WTC11 (cell line): ENCODE measurements around the gene TNFRSF19.

Source experiments
- NFYB ChIP-seq: sonication (generic); formaldehyde crosslinking; conservative IDR thresholded peaks from 2 replicates; pipeline ENCODE4 v1.8.0; 2022; ENCODE audit warnings: low read depth, missing genetic modification reagents
- TF ChIP-seq, protein P1 (sequence below): sonication (generic); formaldehyde crosslinking; conservative IDR thresholded peaks from 2 replicates; pipeline ENCODE4 v1.8.1; 2022; ENCODE audit warnings: mild to moderate bottlenecking, missing genetic modification reagents
- TF ChIP-seq, protein P2 (sequence below): fragments of 200-600 bp; IDR thresholded peaks from 2 replicates; pipeline ENCODE4 v1.8.0; 2022; ENCODE audit warnings: antibody characterized with exemption

DNA sequence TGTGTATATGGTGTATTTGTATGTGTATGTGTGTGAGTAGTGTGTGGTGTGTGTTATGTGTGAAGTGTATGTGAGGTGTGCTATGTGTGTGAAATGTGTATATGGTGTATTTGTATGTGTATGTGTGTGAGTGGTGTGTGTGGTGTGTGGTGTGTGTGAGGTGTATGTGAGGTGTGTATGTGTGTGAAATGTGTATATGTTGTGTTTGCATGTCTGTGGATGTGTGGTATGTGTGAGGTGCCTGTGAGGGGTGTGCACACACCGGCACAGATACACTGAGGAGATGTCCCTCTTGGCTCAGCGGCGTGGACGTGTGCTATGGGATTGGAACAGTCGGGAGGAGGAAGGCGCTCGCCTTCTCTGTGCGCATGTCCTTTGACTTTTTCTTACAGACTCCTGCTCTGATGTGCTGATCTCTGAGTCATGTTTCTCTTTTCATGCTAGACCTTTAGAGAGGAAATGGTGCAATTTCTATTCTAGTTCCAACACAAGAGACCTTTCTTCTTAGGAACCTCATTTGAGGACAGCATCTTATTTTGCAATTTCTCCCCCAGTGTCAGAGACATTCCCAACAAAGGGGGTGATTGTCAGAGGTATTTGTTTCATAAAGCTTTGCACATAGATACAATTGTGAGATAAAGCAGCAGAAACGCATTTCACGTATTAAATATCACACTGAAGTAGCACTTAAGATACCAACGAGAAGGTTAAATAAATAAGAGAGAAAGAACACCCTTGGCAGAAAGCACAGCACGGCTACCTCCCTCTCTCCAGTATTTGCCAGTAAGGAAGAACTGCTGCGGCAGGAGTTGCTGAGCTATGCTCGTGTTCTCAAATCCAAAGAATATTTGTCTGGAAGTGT, 11.3 kb upstream of the TNFRSF19 start:
- TF ChIP-seq, protein P1, sequence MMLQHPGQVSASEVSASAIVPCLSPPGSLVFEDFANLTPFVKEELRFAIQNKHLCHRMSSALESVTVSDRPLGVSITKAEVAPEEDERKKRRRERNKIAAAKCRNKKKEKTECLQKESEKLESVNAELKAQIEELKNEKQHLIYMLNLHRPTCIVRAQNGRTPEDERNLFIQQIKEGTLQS (CRISPR knock-in tag) = no peak
- TF ChIP-seq NFYB (CRISPR knock-in tag) = no peak
- TF ChIP-seq, protein P2, sequence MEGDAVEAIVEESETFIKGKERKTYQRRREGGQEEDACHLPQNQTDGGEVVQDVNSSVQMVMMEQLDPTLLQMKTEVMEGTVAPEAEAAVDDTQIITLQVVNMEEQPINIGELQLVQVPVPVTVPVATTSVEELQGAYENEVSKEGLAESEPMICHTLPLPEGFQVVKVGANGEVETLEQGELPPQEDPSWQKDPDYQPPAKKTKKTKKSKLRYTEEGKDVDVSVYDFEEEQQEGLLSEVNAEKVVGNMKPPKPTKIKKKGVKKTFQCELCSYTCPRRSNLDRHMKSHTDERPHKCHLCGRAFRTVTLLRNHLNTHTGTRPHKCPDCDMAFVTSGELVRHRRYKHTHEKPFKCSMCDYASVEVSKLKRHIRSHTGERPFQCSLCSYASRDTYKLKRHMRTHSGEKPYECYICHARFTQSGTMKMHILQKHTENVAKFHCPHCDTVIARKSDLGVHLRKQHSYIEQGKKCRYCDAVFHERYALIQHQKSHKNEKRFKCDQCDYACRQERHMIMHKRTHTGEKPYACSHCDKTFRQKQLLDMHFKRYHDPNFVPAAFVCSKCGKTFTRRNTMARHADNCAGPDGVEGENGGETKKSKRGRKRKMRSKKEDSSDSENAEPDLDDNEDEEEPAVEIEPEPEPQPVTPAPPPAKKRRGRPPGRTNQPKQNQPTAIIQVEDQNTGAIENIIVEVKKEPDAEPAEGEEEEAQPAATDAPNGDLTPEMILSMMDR = no peak
